Measurements from ENCODE around the gene MGAM2.

Gene MGAM2

DNA sequence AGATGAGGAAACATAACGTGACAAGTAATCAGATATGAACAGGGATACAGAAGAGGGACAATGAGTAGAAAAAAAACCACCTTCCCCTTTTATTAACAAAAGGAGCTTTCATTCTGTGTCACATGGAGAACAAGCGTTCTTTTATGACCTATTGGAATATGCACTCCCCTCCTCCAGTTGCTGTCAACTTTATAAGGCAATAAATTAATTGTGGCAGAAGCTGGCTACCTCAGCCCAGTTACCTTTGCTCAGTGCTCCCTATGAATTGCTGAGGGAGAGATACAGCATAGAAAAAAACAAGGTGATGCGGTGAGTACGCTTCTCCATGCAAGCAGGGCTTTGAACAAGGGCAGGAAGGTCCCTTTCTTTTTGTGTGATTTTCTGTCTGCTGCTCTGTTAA lies at the start of gene MGAM2:
Gene MGAM2 (plus strand): TSS at position 220 of the 400 bp plus-strand sequence. CDS start 5,156 bp downstream, outside the sequence.
- no peak for DNase-seq (ENCODE audit: low spot score)
- in situ Hi-C loops (cut with MboI; ENCODE audit: low pct_unique_long_range_greater_than_20kb, low sequenced_read_pairs, unreplicated experiment), result no loop called here
- TF ChIP-seq, protein P1, sequence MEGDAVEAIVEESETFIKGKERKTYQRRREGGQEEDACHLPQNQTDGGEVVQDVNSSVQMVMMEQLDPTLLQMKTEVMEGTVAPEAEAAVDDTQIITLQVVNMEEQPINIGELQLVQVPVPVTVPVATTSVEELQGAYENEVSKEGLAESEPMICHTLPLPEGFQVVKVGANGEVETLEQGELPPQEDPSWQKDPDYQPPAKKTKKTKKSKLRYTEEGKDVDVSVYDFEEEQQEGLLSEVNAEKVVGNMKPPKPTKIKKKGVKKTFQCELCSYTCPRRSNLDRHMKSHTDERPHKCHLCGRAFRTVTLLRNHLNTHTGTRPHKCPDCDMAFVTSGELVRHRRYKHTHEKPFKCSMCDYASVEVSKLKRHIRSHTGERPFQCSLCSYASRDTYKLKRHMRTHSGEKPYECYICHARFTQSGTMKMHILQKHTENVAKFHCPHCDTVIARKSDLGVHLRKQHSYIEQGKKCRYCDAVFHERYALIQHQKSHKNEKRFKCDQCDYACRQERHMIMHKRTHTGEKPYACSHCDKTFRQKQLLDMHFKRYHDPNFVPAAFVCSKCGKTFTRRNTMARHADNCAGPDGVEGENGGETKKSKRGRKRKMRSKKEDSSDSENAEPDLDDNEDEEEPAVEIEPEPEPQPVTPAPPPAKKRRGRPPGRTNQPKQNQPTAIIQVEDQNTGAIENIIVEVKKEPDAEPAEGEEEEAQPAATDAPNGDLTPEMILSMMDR (IDR thresholded peaks at IDR 0.05; ENCODE audit: extremely low read depth, insufficient read depth, missing control alignments), result no peak

DNA sequence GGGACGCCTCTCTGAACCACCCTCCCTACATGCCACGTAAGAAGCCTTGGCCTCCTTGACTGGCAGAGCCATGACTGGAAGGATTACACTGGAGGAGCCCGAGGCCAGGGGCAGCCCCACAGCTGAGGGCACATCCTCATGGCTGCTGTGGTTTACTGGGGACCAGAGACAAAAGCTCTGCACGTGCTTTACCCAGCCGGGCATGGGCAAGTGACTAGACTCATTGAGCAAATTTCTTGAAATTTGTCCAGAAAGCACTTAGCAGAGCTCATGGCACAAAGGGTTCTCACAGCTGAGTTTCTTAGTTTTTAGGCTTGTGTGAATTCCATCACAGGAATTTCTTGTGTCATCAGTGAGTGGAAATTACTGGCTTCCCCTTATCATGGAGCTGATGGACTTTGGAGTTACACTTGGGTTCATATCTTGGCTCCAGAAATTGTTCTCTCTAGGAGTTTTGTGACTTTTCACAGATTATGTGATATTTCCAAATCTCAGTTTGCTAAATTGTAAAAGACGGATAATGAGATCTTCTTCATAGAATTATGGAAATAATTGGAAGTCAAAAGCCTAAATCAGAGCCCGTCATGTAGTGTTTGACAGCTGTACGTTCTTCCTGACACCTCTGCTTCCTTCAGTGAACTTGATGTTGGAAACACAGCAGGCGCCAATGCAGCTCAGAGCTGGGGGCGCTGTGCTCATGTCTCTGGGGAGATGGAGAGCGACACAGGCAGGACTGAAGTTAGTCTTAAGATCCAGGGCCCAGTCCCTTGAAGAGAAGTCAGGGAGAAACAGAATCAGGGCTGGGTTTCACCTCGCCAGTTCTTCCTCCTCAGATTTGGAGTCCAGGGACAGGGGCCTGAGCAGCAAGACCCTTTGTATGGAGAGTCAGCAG lies 47.7 kb upstream of the MGAM2 start:
- in situ Hi-C loops (cut with MboI; ENCODE audit: low pct_unique_long_range_greater_than_20kb, low sequenced_read_pairs, unreplicated experiment), result no loop called here
- DNase-seq (ENCODE audit: low spot score), result no peak
- TF ChIP-seq, protein P1 (IDR thresholded peaks at IDR 0.05; ENCODE audit: extremely low read depth, insufficient read depth, missing control alignments), result no peak

- TF ChIP-seq, protein P1 (IDR thresholded peaks at IDR 0.05; ENCODE audit: extremely low read depth, insufficient read depth, missing control alignments), result no peak
- DNase-seq (ENCODE audit: low spot score), result no peak
- in situ Hi-C loops (cut with MboI; ENCODE audit: low pct_unique_long_range_greater_than_20kb, low sequenced_read_pairs, unreplicated experiment), result no loop called here
Observed at GRCh38 chr7:142066536-142066935, 45.0 kb upstream of the MGAM2 start.

- DNase-seq (ENCODE audit: low spot score), result no peak
- TF ChIP-seq, protein P1 (IDR thresholded peaks at IDR 0.05; ENCODE audit: extremely low read depth, insufficient read depth, missing control alignments), result no peak
- in situ Hi-C loops (cut with MboI; ENCODE audit: low pct_unique_long_range_greater_than_20kb, low sequenced_read_pairs, unreplicated experiment), result no loop called here
Observed at GRCh38 chr7:142077762-142078161, 33.8 kb upstream of the MGAM2 start.

- no peak for DNase-seq (ENCODE audit: low spot score)
- TF ChIP-seq, protein P1 (IDR thresholded peaks at IDR 0.05; ENCODE audit: extremely low read depth, insufficient read depth, missing control alignments), result no peak
- in situ Hi-C loops (cut with MboI; ENCODE audit: low pct_unique_long_range_greater_than_20kb, low sequenced_read_pairs, unreplicated experiment), result no loop called here
Observed at GRCh38 chr7:142083605-142084004, 27.9 kb upstream of the MGAM2 start.

GRCh38 chr7:142085428-142085827 lies 26.1 kb upstream of the MGAM2 start:
- no peak for DNase-seq (ENCODE audit: low spot score)
- TF ChIP-seq, protein P1 (IDR thresholded peaks at IDR 0.05; ENCODE audit: extremely low read depth, insufficient read depth, missing control alignments), result no peak
- in situ Hi-C loops (cut with MboI; ENCODE audit: low pct_unique_long_range_greater_than_20kb, low sequenced_read_pairs, unreplicated experiment), result no loop called here
